H4 (cell line): ENCODE measurements around the gene LCN1. TPM values are rescaled to one million over a fixed set of nuclear protein-coding genes. Genes with fewer than 3 reads are reported as not detected.

Source experiments
- DNase-seq: peaks from one replicate; pipeline ENCODE4 v3.0.0-alpha.2; 2015; ENCODE audit warnings: low spot score
- total RNA-seq: library from RNA; depleted of rRNA; stranded (reverse); fragments of >200 nt; shearing (Covaris generic); gene quantifications from 2 replicates; pipeline ENCODE4 v1.2.3, GENCODE V29; 2014

LCN1 gene
- total RNA-seq, 1 experiment from 2014 or later, result not detected

DNA sequence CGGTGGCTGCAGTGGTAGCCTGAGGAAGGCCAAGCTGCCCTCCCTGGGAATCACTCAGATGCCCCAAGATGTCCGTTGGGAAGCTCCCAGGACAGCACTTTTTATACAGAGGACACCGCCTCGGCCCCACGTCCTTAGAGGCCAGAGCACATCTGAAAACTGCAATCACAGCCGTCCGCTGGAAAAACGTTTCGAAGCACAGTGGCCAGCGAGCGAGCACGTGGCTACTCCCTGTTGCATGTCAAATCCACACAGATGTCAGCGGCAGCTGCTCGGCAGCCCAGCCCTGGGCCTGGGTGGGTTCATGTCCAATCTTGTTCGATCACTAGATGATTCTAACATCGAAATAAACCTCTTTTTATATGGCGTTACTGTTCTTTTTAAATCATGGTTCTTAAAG lies 32.7 kb upstream of the LCN1 start:
- DNase-seq, result no peak

DNA sequence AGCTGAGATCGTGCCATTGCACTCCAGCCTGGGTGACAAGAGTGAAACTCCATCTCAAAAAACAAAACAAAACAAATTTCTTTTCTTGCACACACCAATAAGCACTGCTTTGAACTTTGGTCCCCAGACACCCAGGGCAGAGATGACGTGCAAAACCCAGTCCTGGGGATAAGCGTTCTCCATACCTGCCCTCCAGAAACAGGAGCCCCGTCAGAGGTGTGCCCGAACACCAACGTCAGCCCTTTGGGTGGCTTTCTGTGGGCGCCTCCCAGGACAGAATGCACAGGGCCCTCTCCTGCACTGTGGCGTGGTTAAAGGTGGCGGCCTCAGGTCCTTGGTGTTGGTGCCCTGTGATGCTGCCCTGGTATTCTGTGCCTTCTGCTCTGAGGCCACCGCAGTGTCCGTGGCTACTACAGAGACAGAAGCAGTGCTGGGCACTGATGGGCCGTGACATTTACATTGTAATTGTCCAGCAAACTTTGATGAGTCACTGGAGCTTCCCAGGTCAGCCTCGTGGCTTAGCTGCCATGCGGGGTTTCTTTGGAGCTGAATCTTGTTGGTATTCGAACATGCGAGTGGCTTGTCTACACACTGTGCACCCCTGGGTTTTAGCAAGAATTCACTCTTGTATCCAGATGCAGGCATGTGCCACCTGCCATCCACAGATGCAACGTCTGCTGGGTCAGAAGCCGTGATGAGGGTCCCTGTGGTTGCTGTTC lies 31.9 kb upstream of the LCN1 start:
- DNase-seq, result no peak

DNA sequence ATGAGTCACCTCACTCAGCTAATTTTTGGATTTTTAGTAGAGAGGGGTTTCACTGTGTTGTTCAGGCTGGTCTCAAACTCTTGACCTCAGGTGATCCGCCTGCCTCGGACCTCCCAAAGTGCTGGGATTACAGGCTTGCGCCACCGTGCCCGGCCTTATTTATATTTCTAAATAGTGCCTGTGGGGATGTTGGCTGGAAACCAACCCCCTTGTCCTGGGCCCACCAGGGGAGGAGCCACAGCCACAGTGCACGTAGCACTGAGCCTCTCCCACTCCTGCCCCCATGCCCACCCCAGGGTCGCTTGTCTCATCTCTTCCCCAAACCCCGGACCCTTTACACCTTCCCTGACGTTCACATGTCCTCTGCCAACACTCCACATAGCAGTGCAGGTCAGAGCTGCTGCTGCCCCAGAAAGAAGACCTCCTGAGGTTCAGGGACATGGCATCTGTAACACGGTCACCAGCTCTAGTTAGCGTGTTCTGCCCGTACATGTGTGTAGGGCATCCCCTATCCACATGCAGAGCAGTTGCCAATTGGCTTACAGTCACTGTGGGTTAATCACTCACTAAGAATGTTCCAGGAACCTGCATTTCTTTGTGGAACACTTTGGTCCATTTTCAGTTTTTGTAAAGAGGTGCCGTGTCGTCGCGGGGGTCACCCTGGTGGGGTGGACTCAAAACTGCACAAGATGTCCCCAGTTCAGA lies 30.9 kb upstream of the LCN1 start:
- DNase-seq, result no peak

DNA sequence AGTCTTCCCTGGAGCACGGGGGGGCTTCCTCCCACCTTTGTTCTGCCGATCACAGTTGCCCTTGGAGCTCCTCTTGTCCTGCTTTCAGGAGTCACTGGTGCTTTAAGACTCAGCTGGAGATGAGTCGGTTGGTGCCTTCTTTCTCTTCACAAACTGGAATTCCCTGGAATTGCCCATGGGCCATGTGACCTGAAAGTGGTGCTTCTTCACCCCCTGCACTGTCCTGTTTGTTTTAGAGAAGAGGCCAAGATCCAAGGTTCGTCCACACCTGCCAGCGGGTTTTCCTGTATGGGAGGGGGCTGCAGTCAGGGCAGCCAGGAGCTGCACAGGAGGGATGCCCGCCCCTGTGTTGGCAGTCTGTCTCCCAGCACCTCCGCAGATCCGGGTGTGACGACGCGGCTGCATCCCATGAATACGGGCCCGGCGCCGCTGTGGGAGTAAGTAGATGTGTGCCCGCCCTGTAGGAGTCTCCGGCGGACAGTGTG lies 30.2 kb upstream of the LCN1 start:
- DNase-seq, result no peak

DNA sequence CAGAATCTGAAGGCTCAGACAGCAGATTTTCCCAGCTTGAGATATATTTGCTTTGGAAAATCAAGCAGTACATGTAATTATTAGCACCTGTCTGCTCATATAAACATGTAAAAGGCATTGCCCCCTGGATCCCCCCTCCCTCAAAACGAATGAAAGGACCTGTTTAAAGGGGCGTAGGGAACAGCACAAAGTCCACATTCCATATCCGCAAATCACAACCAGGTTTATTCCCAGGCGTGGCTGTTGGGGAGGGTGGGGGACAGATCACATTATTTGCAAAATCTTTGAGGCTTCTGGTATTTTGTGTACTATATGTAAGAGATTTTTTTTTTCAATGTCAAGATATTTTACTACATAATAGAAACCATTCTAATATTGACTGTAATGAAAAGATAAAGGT lies 29.5 kb upstream of the LCN1 start:
- DNase-seq, result no peak

DNA sequence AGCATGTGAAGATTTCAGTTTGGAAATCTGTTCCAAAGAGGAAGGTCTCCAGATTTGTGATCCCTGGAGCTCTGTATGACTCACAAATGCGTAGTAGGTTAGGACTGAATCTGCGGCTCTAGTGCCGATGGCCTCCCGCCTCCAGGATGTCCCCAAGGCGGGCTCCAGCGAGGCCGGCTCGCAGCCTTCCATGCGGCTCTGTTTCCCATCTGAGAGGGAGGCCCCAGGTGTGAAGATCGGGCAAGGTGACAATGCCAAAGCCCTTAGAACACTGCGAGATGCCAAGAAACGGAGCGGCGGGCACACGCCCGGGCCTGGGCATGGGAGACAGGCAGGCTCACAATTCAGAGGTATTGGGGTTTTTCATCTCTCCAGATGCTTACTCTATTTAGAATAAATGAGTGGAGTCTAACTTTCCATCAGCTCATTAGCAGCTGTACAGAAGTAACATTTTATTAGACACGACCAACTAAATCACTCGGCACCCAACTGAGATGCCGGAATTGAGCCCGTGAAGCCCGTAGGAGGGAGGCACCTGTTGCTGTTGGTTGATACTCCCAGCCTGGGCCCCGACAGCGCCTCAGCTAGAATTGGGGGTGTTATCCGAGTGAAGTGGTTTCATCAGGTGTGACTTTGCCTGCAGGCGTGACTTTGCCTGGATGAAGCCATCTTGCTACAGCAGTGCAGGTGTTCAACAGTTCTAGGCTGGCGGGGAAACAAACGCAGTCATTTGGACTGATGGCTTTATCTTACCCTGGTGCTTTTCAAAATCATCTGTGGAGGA lies 28.2 kb upstream of the LCN1 start:
- DNase-seq, result no peak

DNA sequence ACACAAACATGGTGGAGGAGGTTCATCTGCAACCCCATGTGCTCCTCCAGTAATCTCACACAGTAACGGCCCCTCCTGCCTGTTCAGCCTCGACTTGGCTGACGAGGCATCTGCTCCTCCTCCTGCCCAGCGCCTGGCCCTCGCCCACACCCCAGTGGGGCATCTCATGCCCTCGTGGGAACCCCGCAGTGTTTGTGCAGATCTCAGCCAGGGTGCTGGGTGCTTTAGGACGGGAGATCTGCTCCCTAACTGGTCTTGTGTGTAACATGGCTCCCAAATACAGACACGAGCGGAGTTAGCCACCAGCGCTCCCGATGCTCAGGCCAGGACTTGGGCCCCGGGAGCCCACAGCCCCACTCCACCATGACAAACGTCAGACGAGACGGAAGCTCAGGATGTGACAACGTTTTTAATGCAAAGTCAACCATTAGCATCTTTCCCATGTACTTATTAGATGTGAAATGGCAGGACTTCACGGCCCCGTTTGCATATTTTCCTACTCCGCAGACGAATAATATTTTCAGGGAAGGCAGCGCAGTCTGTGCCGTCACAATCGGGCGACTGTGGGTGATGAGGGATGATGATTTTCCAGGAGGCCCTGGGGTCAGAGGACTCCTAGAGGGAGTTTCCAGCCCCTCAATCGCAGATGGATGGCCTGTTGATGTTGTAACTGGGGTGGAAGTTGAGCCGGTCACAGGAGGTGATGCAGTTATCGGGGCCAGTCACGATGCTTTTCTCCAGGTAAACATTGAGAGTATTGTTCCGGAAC lies 26.3 kb upstream of the LCN1 start:
- DNase-seq, result no peak

DNA sequence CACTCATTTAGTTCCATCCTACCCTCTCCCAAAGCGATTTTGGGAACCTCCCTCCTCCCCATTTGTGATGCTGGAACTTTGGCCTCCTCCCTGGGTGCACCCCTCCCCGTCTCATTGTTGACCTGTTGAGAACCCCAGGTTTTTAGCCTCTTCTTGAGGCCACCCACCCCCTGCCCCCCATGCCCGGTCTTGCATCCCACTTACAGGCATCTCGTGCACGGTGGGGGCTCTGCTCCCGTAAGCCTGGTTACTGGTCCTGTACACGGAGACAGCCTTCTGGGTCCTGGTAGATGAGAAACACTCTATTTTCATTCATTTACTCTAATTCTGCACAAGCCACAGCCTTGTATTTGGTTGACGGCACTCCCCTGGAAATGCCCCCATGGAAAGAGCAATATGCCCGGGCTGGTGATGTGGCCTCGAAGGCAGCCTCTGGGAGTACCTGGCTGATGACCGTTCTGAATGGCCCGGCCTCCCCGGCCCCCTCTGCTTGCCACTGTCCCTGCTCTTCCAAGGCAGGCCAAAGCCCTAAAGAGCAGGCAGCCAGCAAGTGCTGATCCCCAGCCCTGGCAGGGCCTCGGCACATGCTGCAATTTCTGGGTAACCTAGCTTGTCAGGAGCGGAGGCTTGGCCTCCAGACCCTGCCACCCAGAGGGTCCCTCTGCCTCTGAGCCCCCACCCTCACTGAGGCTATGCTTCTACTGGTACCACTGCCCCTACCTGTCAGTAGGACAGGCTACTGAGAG lies 22.7 kb upstream of the LCN1 start:
- DNase-seq, result no peak

DNA sequence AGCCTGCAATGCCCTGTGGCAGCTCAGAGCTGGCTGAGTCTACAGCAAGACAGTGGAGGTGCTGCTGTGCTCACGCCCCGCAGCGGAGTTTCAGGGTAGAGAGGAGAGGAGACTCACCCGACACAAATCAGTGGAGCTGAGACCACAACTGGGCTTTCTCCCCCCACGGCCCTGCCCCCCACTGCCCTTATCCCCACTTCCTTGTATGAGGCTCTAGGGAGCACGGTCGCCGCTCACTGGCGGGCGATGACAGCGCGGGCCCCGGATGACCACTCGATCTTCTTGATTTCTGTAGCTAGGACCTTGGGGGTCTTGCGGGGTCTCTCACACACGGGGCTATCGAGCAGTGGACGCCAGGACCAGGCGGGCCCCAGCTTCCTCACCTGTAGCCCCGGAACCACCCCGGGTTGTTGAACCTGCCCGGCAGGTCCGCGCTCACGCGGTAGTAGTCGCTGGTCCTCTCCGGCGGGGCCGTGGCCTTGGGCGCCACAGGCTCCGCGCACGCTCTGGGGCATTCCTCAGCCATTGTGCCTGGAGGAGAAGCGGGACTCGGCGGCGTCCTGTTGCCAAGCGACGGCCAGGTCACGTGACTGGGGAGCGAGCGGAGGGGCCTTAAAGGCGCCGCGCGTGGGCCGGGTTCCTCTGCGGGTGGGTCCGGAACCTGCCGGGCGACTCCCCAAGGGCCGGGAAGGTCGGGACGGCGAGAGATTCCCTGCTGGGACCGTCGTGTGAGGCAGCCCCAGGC lies 21.7 kb upstream of the LCN1 start:
- peak; percentile 79 for DNase-seq

DNA sequence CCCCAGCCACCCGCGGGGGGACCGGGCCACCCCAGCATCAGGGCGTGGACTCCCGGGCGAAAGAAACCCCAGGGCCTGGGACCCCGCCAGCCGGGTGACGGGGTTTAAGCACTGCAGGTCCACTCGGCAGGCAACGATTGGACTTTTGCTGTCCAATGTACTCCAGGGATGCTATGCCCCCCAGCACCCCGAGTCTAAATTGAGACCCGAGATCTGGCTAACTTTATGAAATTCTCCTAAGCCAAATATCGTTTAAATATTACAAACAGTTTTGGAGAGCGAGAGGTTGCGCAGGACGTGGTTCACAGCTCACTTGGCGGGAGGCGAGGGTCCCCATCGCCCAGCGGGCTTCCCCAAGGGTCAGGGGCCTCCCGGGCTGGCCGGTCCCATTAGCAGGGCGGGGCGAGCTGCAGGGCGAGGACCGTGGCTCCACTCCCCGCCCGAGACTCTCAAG lies 21.1 kb upstream of the LCN1 start:
- no peak for DNase-seq

DNA sequence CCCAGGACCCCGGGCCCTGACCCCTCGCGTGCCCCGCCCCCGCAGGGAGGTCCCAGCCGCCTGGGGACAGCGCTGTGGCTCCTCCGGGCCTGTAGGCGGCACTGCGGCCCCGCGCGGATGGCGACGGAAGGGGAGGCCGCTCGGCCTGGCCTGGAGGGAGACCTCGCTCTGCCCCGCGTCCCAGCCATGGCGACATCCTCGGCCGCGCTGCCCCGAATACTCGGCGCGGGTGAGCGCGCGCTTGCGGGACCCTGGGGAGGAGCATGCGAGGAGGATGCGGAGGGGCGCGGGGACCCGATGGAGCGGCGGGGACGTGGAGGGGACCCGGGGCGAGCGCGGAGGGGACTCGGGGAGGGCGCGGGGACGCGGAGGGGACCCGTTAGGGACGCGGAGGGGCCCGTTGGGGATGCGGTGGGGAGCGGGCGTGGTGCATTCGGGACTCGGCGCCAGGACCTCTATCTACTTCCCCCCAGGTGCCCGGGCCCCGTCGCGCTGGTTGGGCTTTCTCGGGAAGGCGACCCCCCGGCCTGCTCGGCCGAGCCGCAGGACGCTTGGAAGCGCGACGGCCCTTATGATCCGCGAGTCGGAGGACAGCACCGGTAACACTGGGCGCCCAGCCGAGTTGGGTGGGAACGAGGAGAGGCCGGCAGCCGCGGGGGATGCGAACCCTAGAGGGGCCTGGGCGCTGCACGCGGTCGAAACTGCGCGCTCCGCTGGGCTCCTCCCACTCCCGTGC lies 20.5 kb upstream of the LCN1 start, which contains the start of gene MRPS2:
MRPS2 (plus strand) TSS at position 158 of the 736 bp plus-strand sequence; CDS start at position 187, 29 bp downstream.
- peak; percentile 82 for DNase-seq

DNA sequence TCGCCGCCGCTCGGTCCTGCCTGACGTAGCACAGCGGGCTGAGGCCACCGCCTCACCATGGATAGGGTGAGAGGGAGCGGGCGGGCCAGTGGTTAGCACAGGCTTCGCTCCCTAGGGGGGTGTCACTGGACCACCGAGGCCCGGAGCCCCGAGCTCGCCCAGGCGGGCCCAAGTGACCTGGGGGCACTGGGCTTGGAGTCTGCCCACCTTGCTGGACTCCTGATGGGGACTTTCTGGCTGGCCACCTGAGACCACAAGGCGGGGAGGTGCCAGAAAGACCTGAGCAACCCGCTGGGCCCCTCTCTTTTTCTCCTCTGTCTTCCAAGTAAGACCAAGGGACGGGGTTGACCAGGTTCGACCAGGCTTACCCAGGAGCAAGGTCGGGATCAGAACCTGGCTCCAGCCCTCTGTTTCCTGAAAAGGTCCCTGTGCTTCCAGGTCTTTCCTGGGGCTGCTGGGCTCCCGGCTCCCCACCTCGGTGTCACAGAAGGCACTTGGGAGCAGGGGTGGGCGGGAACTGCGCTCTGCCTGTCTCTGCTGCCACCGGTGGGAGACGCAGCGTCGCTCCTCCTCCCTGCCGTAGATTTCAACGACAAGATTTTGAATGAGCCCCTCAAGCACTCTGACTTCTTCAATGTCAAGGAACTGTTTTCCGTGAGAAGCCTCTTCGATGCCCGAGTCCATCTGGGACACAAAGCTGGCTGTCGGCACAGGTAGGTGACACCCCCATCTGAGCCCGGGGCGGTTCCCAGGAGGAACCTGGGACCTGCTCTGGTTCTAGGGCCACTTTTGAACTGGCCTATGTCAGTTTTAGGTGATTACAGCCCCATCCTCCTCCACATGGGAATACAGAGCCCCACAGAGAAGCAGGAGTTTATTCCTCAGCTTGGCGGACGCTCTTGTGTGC lies 19.7 kb upstream of the LCN1 start:
- no peak for DNase-seq

DNA sequence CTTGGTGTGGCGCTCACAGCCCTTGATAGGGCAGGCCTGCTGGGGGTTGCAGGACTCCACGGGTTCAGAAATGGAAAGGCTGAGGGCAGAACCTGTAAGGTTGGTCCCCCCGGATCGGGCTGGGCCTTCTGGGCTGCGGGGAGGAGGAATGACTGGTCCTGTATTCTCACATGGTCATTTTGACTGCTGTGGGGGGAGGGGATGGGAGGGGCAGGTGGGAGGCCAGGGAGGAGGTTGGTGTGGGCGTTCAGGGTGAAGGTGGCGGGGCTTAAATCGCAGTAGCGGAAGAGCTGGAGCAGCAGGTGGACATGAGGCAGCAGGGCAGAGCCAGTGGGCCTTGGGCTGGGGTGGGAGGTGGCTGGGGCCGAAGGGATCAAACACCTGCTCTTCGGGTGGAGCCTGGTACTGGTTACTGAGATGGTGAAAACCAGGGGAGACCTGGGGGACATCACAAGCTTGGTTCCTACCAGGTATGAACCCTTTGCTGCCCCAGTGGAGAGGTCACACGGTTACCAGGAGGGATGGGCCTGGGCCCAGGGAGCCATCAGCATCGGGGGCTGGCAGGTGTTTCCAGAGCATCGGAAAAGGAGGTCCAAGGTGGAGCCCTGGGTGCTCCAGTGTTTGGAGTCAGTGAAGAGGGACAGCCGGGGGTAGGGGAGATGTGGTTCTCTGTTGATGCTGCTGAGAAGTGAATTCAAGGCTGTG lies 18.9 kb upstream of the LCN1 start:
- DNase-seq, result no peak

DNA sequence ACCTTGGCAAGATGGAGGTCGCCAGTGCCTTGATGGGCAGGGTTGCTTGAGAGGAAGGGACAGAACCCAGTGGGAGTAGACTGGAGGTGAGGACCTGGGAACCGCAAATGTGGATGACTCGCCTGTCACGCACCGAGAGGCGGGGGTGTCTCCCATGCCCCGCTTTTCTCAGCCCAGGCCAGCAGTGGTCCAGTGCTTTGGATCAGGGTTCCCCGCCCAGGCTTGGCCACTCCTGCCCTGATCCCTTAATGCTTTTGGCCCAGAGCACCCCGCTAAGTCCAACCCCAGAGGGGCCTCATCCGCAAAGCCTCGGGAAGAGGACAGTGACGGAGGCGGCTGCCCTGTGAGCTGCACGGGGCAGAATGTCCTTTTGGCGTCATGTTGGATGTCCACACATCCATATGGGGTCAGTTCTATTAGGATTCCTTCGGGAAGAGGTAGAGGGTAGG lies 18.3 kb upstream of the LCN1 start:
- no peak for DNase-seq

DNA sequence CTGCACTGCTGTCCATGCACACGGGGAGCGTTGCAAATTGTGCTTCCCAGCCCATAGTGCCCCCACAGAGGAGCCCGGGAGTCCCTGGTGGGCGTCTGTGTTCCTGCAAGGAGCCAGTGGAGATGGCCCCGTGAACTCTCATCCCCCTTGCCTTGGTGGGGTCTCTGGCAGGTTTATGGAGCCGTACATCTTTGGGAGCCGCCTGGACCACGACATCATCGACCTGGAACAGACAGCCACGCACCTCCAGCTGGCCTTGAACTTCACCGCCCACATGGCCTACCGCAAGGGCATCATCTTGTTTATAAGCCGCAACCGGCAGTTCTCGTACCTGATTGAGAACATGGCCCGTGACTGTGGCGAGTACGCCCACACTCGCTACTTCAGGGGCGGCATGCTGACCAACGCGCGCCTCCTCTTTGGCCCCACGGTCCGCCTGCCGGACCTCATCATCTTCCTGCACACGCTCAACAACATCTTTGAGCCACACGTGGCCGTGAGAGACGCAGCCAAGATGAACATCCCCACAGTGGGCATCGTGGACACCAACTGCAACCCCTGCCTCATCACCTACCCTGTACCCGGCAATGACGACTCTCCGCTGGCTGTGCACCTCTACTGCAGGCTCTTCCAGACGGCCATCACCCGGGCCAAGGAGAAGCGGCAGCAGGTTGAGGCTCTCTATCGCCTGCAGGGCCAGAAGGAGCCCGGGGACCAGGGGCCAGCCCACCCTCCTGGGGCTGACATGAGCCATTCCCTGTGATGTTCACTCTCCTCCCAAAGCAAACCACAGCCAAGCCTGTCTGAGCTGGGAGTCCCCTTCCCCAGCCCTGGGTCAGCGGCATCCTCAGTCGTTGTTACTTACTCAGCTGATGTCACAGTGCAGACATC lies 17.6 kb upstream of the LCN1 start:
- no peak for DNase-seq
